Neuron (in vitro differentiated cells): ENCODE measurements around the gene MELTF.

Experiments
- H2AFZ ChIP-seq: one replicate; pipeline ENCODE4 v1.6.1; 2013; ENCODE audit warnings: low read depth, mild to moderate bottlenecking, inconsistent platforms, low read length, moderate library complexity
- H3K27me3 ChIP-seq: one replicate; pipeline ENCODE4 v1.6.1; 2013; ENCODE audit warnings: low read length; ENCODE audit not compliant: insufficient read depth
- H3K36me3 ChIP-seq: one replicate; pipeline ENCODE4 v1.6.1; 2013; ENCODE audit warnings: low read length; ENCODE audit not compliant: insufficient read depth
- H3K4me1 ChIP-seq: one replicate; pipeline ENCODE4 v1.6.1; 2013; ENCODE audit warnings: low read length; ENCODE audit not compliant: insufficient read depth
- H3K4me3 ChIP-seq: 2 replicates; pipeline ENCODE4 v1.5.1; 2013; ENCODE audit warnings: mild to moderate bottlenecking, low read length, moderate library complexity
- H3K9me3 ChIP-seq: one replicate; pipeline ENCODE4 v1.6.1; 2013; ENCODE audit warnings: low read length

The MELTF gene

DNA sequence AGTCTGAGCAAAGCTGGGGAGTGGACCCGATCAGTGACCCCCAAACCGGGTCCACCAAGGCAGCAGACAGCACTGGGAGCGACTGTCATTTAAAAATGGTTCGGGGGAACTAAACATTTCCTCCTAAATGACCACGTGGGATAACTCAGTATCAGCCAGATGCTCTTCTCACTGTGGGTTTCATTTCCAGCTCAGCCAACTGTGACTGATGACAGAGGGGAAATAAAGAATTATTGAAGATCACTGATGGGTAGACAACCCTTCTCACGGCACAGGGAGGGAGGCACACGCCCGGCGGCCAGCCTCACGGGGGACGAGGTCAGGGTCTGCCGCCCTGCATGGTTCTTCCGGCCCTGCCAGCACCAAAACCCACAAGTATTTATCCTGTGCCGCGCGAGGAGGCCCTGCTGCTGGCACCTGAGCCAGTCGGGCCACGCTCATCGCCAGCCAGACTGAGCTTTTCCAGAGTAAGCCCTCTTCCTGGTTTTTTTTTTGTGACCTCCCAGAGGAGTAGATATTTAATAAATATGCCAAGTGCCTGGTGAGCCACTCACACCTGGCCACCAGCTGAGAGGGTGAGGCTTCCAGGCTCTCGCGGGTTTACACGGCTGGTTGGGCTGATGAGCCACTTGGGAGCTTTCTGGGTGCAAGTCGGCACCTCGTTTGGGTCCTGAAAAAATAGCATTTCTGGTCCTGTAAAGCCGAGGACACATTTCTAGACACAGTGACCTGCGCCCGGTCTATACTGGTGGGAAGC lies 6.2 kb downstream of the MELTF start:
- no peaks in the 10 kb centered on the region for H3K36me3 ChIP-seq
- peaks cover 8% of the 10 kb centered on the region for H3K4me1 ChIP-seq
- no peak overlapping the region for H3K4me3 ChIP-seq
- peaks cover 20% of the 10 kb centered on the region for H3K27me3 ChIP-seq
- H3K9me3 ChIP-seq, result no peaks in the 10 kb centered on the region
- no peak overlapping the region for H2AFZ ChIP-seq

DNA sequence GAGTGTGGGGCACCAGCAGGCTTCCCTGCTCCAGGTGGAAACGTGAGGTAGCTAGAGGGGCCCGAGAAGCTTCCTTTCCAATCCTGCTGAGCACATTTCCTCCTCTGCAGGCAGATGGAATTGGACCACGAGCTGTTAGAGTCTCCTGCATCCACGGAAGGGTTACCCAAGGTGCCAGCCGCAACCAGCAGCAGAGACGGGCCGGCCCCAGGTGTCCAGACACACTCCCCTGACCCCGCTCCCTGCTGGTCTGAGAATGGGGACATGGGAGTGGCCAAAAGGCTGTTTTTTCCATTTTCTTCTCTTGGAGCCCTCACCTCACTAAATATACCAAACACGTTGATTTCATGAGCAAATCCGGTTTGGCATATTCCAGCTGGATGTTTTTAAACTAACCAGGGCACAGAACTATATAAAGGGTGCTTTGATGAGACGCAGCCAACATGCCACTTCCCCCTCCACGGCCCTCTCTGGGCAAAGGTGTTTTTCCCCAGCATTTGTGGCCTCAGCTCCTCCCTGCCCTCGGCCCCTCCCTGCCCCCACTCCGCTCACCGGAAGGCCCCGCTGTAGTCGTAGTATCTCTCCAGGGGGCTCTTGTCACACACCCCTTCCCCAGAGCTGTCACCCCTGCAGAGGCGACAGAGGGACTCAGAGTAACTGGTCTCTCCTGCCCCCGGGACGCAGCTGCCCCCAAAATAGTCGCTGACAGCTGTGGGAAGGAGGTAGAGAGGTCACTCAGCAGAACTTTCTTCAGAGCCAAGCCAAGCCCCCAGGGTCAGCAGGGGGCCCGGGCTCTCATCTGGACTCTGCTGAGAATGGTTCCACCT lies 7.0 kb downstream of the MELTF start:
- no peaks in the 10 kb centered on the region for H3K36me3 ChIP-seq
- no peak overlapping the region for H3K4me3 ChIP-seq
- peaks cover 14% of the 10 kb centered on the region for H3K27me3 ChIP-seq
- H3K4me1 ChIP-seq, result peaks cover 8% of the 10 kb centered on the region
- no peaks in the 10 kb centered on the region for H3K9me3 ChIP-seq
- no peak overlapping the region for H2AFZ ChIP-seq

DNA sequence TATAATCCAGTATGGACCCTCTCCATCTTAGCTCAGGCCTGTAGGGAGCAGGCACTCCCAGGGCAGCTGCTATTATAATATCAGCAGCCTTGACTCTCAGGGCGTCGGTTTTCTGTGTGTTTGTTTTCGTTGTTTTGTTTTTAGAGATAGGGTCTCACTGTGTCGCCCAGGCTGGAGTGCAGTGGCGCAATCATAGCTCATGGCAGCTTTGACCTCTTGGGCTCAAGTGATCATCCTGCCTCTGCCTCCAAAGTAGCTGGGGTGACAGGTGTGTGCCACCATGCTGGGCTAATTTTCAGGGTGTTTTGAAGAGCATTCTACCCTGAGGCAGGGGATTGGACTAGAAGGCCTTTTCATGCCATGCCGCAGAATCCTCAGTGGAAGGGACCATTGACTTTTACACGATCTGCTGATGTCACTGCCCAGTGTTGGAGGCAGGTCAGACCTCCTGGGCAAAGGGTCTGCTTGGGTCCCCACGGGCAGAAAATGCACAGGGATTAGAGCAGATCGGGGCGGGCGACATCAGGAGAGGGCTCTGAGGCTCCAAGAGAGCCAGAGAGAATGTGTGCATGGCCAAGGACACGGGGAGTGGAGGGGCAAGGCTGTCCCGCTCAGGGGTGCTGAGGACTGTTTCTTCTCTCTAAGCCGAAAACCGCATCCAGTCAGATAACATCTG lies 7.8 kb downstream of the MELTF start:
- Histone ChIP-seq H2AFZ (no peak overlapping the region), H3K9me3 (no peaks in the 10 kb centered on the region), H3K4me3 (no peak overlapping the region), H3K36me3 (no peaks in the 10 kb centered on the region), H3K27me3 (peaks cover 14% of the 10 kb centered on the region), H3K4me1 (peaks cover 8% of the 10 kb centered on the region)

DNA sequence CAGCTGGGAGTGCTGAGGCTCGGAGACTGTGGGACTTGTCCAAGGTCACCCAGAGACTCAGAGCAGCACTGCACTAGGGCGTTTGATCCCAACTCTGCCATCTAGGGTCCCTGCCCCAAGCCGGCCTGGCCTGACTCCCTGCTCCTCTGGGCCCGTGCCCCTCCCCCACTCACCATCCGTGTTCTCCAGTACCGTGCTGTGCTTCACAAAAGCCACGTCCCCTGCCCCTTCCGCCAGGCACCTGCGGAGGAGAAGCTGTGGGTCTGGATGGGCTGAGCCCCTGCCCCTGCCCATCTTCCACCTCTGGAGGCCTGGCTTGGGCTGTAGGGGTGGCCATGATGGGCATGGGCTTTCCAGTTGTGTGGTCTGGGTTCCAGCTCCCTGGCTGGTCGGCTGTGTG lies 8.4 kb downstream of the MELTF start:
- no peaks in the 10 kb centered on the region for H3K9me3 ChIP-seq
- no peaks in the 10 kb centered on the region for H3K36me3 ChIP-seq
- H3K4me3 ChIP-seq, result no peak overlapping the region
- H2AFZ ChIP-seq, result no peak overlapping the region
- H3K4me1 ChIP-seq, result peaks cover 8% of the 10 kb centered on the region
- H3K27me3 ChIP-seq, result peaks cover 11% of the 10 kb centered on the region

DNA sequence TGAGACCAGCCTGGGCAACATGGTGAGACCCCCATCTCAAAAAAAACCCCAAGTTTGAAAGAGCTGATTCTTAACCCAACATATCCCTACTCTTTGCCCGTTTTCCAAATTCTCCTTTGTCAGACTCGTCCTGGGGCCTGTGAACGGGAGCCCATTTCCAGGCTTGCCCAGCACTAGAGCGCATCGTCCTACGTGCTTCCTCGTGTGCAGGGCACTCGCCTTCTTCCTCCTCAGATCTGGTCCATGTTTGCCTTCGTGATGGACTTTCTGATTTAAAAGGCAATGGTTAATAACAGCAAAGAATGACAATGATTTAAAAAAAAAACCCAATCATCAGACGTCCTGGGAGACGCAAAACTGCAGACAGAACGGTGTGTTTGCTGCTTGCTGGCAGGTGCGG lies 10.1 kb downstream of the MELTF start:
- Histone ChIP-seq H3K36me3 (no peaks in the 10 kb centered on the region), H2AFZ (no peak overlapping the region), H3K27me3 (peaks cover 11% of the 10 kb centered on the region), H3K4me1 (peaks cover 8% of the 10 kb centered on the region), H3K4me3 (no peak overlapping the region), H3K9me3 (no peaks in the 10 kb centered on the region)

DNA sequence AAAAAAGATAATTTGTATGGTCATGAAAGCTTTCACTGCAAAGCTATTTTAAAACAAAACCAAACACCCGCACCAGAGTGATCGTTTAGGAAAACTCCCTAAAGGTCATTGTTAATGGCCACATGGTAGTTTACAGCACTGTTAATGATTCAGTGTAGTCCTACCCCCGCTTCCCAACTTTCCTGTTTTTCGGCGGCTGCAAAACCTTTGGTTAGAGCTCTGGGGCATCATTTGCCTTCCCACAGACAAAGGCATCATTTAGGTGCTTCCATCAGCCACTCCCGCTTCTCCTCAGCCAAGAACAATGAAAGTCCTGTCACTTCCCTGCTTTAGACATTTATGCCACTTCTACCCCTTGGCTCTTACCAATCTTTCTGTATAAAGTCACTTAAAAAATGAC lies 10.6 kb downstream of the MELTF start:
- peaks cover 8% of the 10 kb centered on the region for H3K4me1 ChIP-seq
- no peak overlapping the region for H2AFZ ChIP-seq
- peaks cover 8% of the 10 kb centered on the region for H3K27me3 ChIP-seq
- no peaks in the 10 kb centered on the region for H3K36me3 ChIP-seq
- H3K9me3 ChIP-seq, result no peaks in the 10 kb centered on the region
- no peak overlapping the region for H3K4me3 ChIP-seq

DNA sequence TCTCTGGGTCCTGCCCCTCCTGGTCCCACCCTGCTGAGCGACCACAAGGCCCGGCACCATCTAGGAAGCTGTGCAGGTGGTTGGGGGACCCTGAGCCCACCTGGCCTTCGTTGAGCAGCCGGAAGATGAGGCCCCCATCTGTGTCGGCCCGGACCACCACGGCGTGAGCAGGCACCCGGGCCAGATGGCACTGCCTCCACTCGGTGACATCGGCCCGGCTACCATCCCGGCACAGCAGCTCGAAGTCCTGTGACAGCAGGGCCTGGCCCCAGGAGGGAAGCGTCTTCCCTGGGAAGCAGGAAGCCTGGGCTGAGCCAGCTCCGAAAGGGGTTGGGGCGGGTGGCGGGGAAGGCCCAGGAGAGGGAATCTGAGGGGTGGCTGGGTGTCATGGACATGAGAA lies 12.6 kb downstream of the MELTF start:
- H3K4me3 ChIP-seq, result no peak overlapping the region
- H3K27me3 ChIP-seq, result peaks cover 3% of the 10 kb centered on the region
- no peak overlapping the region for H2AFZ ChIP-seq
- H3K36me3 ChIP-seq, result no peaks in the 10 kb centered on the region
- no peaks in the 10 kb centered on the region for H3K9me3 ChIP-seq
- H3K4me1 ChIP-seq, result peaks cover 2% of the 10 kb centered on the region

DNA sequence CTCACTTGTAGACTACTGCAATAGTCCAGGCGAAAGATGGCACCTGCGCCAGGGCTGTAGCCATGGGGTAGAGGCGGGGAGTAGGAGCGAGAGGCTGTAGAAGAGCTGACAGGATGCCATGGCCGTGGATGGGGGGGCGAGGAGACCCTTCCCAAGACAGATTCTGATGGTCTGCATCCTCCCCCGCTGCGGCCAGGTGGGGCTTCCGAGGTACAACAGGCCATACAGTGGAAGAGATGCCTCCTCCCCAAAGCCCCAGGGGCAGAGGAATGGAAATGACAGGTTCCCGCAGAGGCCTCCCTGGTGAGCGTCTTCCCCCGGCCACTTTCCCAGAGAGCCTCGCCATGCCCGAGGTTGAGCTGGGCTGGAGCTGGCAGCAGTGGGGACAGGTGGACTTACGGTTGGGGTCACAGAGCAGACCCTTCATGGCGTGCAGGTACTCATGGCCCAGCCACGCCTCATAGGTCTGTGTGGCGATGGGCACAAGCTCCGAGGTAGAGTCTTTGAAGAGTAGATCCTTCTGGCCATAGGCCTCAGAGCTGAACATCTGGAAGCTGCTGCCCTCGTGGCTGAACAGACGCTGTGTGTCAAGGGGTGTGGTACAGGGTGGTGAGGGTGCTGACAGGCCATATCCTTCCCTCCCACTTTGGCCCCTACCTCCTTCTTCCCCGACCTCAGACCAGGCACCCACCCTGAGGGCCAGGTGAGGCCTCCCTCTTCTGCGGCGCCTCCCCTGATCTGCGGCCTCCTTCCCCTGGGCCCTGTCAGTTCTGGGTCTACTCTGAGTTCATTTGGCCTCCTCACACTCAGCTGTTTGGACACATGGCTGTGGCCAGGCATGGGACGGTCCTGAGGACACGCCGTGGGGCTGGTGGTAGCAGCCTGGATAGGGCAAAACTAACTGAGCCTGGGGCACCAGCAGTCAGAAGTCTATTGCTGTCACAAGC lies 13.6 kb downstream of the MELTF start:
- peaks cover 3% of the 10 kb centered on the region for H3K27me3 ChIP-seq
- H3K9me3 ChIP-seq, result no peaks in the 10 kb centered on the region
- H2AFZ ChIP-seq, result no peak overlapping the region
- H3K36me3 ChIP-seq, result no peaks in the 10 kb centered on the region
- peaks cover 7% of the 10 kb centered on the region for H3K4me1 ChIP-seq
- no peak overlapping the region for H3K4me3 ChIP-seq

DNA sequence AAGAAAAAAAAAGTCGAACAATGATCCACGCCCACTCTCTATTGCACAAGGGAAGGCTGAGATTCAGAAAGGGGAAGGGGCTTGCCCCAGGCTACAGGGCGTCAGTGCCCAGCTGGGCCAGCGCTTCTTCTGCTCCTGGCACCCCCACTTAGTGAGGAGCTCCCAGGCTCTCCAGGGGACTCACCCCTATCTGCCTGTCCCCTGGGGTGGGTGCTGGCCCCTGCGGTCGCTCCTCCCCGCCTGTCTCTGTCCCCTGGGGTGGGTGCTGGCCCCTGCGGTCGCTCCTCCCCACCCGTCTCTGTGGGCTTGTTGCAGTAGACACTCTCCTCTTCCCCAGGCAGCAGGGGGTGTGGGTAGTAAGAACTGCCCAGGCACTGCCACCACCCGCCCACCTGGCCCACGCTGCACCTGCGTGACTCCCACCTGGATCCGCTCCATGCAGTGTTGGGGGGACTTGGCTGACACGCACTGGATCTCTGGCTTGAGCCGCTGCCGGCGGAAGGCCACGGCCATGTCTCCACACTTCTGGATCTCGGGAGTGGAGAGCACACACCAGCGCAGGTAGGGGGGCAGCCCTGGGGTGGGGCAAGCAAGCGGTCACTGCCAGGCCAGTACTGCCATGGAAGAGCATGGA lies 14.6 kb downstream of the MELTF start:
- no peak overlapping the region for H3K4me3 ChIP-seq
- H3K9me3 ChIP-seq, result no peaks in the 10 kb centered on the region
- no peak overlapping the region for H2AFZ ChIP-seq
- peaks cover 7% of the 10 kb centered on the region for H3K4me1 ChIP-seq
- H3K27me3 ChIP-seq, result peaks cover 2% of the 10 kb centered on the region
- no peaks in the 10 kb centered on the region for H3K36me3 ChIP-seq

DNA sequence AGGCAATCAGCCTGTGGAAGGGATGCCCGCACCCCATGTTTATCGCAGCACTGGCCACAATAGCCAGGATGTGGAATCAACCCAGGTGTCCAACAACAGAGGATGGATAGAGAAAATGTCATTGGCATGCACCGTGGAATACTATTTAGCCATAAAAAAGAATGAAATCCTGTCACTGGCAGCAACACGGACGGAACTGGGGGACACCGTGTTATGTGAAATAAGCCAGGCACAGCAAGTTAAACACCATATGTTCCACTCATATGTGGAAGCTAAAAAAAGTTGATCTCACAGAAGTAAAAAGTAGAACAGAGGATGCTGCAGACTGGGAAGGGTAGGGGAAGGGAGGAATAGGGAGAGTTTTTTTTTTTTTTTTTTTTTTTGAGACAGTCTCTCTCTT lies 15.6 kb downstream of the MELTF start:
- Histone ChIP-seq H3K4me1 (peaks cover 7% of the 10 kb centered on the region), H3K27me3 (no peaks in the 10 kb centered on the region), H3K9me3 (no peaks in the 10 kb centered on the region), H3K4me3 (no peak overlapping the region), H3K36me3 (no peaks in the 10 kb centered on the region), H2AFZ (no peak overlapping the region)

DNA sequence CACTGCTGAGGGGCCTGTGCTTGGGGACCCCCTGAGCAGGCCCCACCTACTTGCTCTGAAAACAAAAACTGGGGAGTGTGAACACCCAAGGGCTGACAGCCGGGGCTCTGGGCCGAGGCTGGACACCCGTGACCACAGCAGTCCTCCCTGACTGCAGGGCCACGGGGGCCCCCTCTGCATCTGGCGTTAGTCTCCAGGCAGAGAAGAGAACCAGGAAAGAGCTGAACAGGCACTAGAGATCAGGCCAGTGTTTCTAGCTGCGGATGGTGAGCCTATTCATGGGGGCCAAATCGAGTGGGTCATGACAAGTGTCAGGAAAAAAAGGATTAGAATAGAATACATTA lies 17.1 kb downstream of the MELTF start:
- Histone ChIP-seq H3K4me3 (no peak overlapping the region), H3K27me3 (no peaks in the 10 kb centered on the region), H3K9me3 (no peaks in the 10 kb centered on the region), H3K4me1 (peaks cover 7% of the 10 kb centered on the region), H2AFZ (no peak overlapping the region), H3K36me3 (no peaks in the 10 kb centered on the region)

DNA sequence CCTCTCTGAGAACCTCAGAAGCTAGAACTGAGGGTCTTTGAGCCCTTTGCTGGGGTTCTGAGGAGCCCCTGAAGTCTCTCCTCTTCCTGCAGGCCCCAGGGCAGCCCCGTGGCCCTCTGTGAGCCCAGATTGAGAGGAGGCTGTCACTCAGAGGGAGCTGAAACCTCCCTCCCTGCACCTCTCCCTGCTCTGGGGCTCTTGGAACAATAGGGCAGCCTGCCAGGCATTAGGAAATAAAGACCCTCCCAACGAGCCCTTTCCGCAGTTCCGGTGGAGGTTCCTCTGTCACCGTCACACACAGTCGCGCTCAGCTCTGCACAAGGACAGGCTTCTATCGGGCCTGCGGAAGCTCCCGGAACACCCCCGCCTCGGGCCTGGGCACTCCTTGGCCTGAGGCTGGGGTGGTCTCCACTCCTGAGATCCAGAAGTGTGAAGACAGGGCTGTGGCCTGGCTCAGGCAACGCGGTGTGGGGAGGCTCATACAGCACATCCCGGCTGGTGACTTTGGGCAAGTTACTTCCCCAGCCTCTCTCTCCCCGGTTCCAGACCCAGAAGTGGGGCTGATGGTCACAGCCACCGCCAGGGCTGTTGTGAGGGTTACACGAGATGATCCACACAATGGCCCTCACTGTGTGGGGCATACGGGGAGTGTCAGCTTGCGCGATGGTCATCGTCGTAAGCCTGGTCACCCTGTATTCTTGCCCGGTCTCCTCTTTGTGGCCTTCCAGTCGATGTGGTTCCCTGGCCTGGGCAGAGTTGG lies 17.7 kb downstream of the MELTF start:
- Histone ChIP-seq H3K9me3 (no peaks in the 10 kb centered on the region), H3K36me3 (no peaks in the 10 kb centered on the region), H3K4me3 (no peak overlapping the region), H3K27me3 (no peaks in the 10 kb centered on the region), H3K4me1 (peaks cover 7% of the 10 kb centered on the region), H2AFZ (no peak overlapping the region)
